Measurements from ENCODE around the gene ULBP3.
A peak's percentile ranks its signal among the peaks of the same experiment; 100 is the strongest.
"Not testable (repeated sequence)": the region's sequence is repeated elsewhere in the genome, so short reads cannot be mapped to it uniquely, and the experiment has no call there.

ULBP3 gene

DNA sequence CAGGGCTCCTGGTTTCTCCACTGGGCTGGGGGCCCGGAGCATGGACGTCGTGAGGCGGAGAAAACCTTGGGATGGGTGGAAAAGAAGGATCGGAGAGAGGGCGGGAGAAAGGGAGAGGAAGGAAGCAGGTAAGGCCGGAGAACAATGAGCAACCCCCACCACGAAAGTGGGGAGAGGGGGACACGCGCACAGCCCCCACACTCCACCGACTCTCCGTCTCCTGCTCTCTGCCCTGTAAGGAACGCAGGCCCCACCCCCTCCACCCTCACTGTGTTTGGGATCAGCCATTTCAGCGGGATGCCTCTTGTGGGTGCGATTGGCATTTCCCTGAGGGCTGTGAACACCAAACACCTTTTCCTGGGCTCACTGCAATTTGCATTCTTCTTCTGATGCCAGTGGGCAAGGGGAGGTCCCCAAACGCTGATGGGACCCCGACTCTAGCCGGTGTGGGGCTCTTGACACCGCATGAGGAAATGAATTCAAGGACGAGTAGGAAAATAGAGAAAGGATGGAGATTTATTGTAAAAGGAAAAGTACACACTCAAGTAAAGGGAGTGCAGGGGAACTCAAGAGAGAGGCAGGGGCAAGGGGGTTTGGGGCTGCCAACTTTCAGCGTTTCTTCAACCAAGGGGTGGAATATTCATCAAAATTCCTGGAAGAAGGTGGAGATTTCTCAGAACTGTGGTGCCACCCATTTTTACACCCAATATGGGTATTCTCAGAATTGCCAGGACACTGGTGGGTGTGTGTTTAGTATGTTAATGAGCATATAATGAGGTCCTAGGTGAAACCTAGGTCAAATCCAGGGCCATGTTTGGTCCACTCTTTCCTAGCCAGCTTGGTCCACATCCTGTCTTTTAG lies 30.5 kb downstream of the ULBP3 start:
- DNase-seq: no peak

DNA sequence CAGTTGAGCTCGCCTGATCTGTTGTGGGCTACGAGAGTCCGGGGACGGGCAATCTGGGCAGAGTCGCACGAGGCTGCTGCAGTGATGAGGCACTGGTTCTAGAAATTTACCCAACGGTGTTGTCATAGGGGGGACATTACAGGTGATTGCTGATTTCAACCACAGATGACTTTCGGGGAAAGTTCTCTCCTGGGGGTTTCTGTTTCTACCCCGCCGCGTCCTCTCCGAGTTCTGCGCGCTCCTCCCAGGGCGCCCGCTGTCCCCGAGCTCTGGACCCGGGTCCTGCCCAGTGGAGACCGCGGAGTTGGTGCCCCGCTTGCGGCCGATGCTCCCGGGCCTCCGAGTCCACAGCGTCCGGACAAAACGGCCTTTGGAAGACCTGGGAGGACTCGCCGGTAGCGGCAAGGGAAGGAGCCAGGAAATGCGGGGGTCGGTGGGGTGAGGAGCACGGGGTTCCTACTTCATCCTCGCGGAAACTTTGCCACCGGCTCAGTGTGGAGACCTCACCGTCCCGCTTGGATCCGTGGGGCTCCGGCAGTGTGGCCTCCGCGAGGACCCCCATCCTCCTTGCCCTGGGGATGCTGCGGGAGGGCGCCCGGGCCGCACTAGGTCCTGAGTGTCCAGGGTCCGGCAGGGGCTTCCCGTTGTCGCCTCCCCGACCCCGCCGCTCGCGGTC lies 31.3 kb downstream of the ULBP3 start:
- no peak for DNase-seq

DNA sequence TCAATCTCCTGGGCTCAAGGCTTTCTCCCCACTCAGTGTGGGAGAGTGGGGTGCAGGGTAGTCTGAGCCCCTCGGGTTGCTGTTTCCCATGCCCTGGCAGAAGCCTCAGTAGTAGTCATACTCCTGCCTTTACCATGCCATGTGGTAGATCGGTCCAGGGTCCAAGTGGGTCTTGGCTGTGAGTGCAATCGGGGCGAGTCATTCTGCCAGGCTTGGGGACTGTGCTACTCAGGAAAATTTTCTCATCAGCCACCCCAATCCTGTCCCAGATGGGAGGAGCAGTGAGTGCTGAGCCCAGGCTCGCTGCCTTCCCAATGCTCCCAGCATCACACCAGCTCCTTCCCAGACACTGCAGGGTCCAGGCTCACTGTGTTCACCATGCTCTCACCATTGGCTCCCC lies 32.8 kb downstream of the ULBP3 start:
- no peak for DNase-seq

DNA sequence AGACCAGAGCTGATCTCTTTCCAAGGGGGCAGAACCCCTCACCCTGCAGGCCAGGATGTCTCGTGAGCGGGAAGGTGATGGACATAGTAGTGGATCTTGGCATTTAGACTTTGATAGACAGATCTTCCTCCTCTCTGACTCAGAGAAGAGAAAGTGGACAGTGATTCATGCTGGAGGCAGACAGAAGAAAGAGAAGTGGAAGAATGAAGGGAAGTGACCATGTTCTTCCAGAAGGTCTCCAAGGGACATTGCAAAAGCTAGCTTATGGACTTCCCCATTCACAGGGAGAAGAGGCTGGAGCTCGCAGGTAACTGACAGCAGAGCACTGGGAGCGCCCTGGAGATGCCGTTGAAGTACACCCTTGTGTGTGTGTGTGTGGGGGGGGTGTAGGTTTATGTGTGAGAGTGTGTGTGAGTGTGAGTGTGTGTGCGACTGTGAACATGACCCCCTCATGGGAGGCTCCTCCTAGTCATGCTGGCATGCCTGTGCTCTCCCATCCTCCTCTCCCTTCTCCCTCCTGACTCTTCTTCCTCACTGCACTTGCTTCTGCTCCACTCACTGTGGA lies 35.6 kb downstream of the ULBP3 start:
- no peak for DNase-seq

DNA sequence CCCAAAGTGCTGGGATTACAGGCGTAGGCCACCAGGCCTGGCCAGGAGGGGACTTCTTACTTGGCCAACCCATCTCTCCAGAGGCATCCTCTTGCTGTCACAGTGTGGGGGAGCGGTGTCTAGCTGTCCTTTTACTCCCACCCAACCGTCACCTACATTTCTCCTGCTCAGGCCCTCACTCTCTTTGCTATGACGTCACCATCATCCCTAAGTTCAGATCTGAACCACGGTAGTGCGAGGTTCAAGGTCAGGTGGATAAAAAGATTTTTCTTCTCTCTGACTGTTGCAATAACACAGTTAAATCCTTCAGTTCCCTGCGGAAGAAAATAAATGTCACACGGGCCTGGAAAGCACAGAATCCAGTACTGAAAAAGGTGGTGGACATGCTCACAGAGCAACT lies 36.3 kb downstream of the ULBP3 start:
- DNase-seq: no peak

DNA sequence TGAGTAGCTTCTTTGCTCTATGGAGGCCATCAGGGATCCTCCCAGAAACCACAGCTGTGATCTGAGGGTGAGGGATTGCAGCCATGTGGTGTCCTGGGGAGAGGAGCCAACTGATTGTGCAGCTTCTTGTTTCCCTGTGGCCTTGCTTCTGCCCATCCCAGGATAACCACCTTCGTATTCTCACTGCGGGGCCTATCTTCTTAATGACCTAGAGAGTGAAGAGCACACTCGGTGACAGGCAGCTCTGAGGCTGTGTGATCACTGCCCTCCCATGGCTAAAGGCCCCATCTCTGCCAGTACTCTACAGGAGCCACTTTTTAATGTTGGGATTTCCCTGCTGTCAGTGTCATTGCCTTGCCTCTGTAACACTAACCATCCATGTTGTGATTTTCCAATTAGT lies 38.3 kb downstream of the ULBP3 start:
- DNase-seq: no peak

DNA sequence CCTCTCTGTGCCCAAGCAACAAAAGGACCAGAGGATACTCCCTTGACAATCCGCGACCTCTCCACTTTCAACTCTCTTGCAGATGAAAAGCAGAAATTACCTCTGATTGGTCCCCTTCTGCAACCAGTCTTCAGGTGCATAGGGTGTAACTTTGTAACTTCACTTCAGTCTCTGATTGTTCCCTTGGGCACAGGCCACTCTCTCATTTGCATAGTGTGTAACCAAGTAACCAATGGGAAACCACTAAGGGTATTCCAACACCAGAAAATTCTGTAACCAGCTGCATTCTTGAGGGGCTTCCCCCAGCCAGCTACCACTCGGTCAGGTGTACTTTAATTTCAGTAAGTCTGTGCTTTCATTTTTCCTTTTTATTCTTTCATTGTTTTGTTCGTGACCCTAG lies 39.2 kb downstream of the ULBP3 start:
- no peak for DNase-seq

DNA sequence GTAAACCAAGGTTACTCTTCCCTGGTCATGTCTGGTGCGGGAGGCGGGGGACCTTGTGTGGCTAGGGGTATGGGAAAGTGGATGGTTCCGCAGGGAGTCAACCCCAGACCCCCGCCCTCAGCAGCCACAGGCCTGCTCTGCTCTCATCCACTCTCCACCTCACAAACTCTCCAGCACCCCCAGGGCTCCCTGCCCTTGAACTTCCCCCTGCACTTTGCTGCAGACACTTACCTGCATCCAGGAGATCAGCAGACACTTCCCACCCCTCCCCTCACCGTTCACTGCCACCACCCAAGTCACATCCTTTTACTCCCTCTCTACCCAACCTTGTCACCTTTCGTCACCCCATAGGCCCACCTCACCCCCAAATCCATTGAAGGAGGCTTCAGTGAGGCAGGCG lies 39.6 kb downstream of the ULBP3 start:
- no peak for DNase-seq

DNA sequence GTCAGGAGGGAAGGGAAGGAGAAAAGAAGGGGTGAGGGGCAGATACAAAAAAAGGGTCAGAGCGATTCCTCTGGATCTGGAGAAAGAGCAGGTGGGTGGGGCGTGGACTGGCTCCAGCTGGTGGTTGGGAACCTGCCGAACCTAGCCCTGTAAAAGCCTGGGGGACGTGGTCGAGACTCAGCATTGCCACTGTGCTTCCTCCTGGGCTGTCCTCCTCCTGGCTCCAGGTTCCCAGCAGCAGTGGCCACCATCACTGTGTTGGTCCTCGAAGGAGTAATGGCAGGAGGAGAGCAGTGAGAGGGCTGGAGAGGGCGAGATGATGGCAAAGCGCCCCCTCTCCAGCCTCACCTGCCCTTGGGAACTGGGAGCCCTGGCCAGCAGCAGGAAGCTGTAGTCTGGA lies 40.1 kb downstream of the ULBP3 start:
- DNase-seq: no peak

DNA sequence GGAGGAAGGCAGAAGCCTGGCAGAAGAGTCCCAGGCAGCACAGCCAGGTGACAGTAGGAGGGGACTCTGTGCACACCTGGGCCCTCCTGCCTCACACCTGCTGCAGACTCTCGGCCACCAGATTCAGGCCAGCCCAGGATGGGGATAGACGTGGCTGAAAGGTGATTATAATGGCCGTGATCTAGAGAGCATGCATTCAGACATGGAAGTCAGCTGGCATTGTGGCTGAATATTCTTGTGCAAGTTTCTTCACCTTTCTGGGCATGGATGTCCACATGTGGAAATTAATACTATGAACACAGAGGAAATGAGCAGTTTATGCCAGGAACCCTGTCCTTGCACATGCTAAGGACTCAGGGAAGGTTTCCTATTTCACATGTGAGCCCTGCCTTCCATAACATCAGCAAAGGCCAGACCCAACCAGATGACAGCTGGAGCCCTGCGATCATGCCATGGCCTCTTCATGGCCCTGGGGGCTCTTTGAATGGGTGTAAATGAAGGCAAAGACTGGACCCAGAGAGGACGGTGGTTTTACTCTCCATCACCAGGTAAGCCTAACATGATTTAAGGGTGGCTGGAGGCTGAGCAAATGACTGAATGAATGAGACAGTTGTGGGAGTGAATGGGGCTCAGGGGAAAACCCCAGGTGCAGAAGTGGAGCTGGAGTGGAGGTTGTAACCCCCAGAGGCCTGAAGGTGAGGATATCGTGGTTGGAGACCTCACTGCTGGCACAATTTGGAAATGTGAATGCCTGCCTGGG lies 40.9 kb downstream of the ULBP3 start:
- no peak for DNase-seq

DNA sequence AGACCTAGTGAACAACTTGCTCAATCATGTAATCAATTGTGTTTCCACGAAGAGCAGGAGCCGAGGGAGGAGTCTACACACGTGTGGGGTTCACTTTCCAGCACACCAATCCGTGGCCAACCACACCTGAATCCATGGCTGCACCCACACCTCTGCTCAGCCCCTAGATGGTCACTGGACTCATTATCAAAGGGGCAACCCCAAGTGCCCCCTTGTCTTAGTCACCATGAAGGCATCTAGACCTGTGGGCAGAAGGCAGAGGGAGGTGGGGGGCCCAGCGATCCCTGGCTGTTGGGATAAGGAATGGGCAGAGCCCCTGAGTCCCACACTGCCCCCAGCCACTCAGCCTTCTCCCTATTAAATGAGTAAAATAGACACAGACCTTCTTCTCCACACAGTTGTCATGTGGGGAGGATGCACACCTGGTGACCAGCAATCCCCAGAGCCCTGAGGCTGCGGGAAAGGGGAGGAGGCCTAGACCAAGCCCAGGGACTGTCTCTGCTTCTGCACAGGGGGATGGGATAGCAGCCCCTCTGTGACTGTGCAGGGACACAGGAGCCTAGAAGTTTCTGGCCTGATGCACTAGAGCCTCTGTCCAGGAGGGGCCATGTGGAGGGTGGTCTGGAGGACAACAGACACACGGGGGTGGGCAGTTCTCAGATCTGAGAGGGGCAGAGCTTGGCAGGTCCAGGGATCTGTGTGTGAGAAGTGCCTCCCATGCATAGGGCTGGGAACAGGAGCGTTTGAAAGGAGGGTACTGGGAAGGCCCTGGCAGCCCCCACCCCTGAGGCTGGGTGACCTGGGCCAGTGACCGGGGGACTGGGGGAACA lies 41.7 kb downstream of the ULBP3 start:
- no peak for DNase-seq

DNA sequence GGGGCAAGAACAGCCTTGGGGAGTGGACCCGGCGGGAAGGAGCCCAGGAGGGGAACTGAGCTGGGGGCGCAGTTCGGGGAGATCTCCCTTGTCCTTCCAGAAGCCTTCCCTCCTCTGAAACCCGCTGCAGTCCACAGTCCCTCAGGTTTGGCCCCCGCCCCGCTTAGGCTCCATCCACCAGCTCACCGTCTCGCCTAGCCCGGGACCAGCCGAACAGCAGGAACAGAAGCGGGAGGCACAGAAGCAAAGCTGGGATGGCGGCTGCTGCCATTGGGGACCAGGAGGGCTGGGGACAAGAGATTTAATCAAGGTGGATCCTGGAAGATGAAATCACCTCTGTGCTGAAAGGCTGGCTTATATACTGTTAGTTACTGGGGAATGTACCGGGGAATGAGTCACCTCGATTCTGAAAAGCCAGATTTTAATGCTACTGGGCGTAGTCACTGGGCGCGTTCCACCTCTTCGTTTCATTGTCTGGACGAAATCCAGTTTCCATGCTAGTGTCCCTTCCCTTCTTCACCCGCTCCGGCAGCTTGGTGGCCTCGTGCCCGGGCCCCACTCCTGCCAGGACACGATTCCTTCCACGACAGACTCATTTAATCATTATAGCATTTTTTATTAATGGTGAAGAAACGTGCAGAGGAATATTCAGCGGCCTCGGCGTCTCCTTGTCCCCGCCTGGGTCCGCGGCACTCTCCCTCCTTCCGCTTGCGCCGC lies 43.6 kb downstream of the ULBP3 start, which contains the start of gene RAET1L:
Gene RAET1L (minus strand): TSS at position 332 of the 717 bp plus-strand sequence. CDS start 61 bp downstream, at position 271.
- DNase-seq: peak; percentile 69

DNA sequence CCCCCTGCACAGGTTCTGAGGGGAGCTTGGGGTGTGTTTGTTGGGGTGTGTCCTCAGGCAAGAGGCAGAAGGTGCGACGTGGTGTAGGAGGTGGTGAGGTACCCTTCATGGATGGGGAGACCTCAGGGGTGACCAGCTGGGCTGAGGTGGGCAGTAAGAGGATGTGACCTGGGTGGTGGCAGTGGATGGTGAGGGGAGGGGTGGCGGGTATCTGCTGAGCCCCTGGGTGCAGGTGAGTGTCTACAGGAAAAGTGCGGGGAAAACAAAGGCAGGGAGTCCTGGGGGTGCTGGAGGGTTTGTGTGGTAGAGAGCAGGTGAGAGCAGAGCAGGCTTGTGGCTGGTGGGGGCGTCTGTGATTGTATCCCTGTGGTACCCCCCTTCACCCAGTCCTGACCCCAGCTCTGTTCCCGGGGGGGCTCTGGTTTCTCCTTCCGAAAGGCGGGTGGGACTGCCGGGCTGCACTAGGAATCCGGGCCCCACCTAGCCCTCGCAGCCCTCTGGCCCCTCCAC lies 44.2 kb downstream of the ULBP3 start:
- no peak for DNase-seq

DNA sequence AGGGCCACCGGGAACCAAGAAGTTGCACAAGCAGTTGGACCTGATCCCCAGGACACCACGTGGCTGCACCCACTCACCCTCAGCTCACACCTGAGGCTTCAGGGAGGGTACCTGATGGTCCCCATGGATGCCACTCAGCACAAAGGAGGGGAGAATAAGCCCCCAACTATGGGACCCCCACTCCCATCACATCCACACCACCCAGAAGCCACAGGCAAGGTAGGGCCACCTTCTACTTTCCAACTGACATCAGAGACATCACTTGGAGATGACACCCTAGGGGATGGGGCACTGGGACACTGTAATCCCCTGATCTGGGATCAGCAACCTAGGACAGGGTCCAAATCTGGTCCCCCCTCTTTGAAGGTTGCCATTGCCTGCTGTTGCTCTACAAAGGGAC lies 44.9 kb downstream of the ULBP3 start:
- DNase-seq: not testable (repeated sequence)

DNA sequence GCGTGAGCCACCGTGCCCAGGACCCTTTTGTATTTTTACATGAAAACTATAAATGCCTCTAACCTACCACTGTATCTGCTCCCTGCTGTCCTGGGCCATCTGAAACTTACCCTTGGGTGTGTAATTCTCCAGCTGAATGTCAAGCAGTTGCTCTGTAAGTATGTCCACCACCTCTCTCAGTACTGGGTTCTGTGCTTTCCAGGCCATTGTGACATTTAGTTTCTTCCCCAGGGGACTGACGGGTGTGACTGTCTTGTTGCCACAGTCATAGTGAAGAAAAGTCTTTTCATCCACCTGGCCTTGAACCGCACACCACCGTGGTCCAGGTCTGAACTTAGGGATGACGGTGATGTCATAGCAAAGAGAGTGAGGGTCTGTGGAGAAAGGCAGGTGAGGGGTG lies 47.1 kb downstream of the ULBP3 start:
- not testable (repeated sequence) for DNase-seq

DNA sequence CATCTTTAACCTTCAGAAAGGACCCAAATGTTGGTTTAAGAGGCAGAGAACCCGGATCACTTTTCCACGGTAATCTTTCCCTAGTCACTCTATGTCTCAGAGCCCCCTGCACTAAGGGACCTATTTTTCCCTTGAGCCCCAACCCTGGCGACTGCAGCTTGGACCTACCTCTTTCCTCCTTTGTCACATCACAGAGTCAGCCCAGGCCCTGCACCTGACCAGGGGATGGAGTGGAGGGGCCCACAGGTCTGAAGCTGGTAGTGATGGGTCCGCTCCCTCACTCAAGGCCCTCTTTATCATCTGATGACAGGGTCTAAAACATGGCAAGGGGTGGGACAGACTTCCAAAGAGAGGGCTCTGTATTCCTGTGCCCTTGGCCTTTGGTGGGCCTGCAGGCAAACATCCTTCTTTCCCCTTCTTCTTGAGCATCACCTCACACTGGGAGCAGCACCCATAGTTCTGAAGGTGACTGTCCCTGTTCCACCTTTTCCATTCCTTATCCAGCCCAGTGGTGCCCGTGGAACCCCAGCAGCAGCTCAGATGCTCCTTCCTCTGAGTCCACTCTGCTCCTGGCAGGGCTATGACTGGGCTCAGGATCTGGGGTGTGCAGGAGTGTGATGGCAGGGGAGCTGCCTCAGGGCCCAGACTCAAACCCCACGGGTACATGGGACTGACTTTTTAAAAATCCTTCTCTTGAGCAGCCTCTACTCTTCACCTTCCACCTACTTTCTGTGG lies 49.9 kb downstream of the ULBP3 start:
- no peak for DNase-seq

DNA sequence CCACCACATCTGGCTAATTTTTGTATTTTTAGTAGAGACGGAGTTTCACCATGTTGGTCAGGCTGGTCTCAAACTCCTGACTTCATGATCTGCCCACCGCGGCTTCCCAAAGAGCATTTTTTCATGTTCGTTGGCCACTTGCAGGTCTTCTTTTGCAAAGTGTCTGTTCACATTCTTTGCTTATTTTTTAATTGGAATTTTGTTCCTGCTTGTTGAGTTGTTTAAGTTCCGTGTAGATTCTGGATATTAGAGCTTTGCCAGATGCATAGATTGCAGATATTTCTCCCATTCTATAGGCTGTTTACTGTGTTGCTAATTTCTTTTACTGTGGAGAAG lies 51.8 kb downstream of the ULBP3 start:
- not testable (repeated sequence) for DNase-seq

DNA sequence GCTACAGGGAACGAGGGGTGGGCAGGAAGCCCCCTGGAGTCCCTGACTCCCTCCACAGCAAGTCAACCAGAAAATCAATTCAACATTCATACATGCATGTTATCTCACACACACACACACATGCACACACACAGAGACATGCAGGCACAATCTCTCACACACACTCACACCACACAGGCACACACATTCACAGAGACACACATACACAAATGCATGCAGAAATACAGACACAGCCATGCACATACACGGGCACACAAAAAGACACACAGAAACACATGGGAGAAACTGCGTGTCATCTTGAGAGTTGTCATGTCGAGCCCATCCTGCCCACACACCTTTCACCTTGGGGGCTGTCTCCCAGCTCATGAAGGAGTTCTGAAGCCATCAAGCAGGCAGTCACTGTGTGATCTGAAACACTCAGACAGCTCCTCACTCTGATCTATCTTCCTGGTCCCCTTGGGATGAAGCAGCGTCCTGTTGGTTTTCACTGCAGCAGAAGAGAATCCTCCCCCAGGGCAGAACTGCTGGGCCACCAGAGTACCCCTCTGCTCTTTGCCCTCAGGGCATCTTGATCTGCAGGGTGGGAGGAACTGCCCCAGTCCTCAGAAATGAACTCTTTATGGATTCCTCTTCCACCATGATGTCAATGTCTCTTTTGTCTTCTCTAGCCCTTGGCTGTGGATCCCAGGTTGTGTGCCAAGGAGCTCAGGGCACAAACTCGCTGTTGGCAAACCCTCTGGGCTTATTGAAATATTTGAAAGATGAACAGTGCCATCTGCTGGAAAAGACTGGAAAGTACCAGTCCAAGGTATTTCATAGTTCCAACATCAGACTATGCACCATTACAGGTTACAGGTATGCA lies 52.4 kb downstream of the ULBP3 start:
- DNase-seq: peak; percentile 60

DNA sequence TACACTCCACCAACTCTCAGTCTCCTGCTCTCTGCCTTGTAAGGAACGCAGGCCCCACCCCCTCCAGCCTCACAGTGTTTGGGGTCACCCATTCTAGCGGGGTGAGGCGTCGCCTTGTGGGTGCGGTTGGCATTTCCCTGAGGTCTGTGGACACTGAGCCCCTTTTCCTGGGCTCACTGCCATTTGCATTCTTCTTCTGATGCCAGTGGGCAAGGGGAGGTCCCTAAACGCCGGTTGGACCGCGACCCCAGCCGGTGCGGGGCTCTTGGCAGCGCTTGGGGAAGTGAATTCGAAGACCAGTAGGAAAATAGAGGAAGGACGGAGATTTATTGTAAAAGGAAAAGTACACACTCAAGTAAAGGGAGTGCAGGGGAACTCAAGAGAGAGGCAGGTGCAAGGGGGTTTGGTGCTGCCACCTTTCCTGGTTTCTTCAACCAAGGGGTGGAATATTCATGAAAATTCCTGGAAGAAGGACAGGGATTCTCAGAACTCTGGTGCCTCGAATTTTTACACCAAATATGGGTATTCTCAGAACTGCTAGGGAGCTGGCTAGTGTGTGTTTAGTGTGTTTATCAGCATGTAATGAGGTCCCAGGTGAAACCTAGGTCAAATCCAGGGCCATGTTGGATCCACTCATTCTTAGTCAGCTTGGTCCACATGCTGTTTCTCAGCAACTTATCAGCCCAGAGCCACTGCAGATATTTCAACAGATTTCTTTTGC lies 53.5 kb downstream of the ULBP3 start:
- not testable (repeated sequence) for DNase-seq

Data from fibroblast of skin of back (primary cell).